ENCODE data around the gene KCTD12.

KCTD12 gene

GRCh38 chr13:76852986-76853385 is 33.2 kb downstream of the KCTD12 start:
- DNase-seq = no peak

DNA sequence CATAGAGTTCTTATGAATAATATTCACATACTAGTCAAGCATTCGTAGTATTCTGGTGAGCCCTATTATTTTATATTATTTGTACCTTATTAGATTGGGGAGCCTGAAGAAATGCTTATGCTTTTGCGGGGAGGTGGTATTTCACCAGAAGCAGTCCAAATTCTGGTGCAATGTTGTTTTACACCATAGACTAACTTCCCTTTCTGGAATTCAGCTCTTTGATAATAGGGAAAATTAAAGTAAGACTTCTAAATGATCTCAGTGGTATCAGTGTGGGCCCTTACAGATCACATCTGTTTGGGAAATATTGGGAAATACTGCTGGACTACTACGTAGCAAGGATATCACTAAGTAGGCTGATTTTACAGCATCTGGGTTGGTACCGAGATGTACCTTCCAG is 34.2 kb downstream of the KCTD12 start:
- no peak for DNase-seq

DNA sequence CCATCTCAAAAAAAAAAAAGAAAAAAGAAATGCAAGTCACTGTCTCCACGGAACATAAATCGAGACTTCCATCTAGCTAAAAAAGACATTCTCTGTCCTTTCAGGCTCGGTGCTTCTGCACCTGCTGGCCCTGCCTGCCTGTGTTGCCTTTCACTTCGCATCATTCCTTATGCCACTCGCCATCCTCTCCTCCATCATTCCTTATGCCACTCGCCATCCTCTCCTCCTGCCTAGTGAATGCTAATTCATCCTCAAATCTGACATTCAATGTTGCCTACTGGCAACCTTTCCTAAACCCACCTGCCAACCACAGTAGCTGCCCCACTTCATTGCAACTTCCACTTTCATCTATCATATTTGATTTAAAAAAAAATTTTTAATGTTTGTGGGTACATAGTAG is 36.7 kb downstream of the KCTD12 start:
- no peak for DNase-seq

- DNase-seq = no peak
Measured at GRCh38 chr13:76848596-76848995, 37.6 kb downstream of the KCTD12 start.

GRCh38 chr13:76846363-76846762 is 39.8 kb downstream of the KCTD12 start:
- DNase-seq = no peak

DNA sequence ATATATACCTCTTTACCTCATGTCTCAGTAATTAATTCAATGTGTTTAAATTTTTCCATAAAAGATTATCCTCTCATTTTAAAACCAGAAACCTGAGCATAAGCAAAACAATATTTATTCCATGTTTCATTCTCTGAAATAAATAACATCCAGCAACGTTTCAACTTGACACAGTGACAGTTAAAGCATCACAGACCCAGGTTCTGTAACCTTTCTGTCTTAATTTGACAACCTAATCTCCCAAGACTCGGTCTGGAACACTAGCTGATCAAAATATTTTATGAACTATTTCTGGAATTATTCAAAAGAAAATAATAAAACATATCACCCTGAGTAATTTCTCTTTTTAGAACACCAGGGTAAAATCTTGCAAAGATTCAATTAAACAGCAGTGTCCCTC is 40.3 kb downstream of the KCTD12 start:
- no peak for DNase-seq

DNA sequence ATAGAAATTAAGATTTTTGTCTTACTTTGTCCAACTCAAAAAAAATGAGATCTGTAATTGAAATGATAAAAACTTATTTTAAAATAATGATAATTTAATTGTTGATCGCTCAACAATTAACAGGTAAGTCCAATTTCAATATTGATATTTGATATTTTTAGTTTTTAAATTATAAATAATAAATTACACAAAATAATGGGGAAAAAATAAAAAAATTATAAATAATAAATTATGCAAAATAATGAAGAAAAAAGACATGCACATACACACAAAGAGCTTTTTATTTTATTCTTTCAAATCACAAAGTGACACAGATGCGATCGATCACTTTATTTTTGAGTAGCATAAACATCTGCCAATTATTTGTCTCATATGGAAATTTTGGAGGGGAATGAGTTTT is 40.8 kb downstream of the KCTD12 start:
- no peak for DNase-seq

GRCh38 chr13:76837801-76838200 is 48.4 kb downstream of the KCTD12 start:
- no peak for DNase-seq

- DNase-seq = no peak
Measured at GRCh38 chr13:76836311-76836710, 49.9 kb downstream of the KCTD12 start.

GRCh38 chr13:76833441-76833954 is 52.7 kb downstream of the KCTD12 start:
- no peak for DNase-seq

DNA sequence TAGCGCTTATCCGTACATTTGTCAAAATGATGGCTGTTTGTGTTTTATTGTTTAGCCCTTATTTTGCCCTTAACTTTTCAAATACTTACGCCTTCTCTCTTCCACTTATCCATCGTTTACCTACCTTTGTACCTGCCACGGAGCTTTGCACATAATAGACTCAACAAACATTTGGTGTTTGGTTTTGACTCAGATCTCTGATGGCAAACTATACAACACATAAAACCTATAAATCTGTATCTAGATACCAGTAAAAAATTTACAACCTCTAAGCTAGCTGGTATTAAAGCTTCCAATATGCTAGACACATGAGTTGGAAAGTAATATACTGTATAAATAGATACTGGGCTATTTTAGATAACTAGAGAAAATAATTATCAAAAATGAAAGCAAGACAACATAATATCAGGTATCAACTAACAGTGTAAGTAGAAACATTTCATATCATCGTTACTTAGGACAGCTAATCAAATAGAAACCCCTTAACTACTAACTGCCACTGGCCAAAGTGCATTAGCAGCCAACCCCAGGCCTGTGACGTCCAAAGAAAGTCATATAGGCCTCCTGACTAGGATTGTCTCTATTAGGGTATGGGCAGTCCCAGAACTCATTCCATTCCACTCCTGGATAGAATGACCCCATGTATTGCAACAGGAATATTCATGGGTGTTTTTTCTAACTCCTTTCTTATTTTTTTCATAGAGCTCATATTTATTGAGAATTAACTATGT is 53.8 kb downstream of the KCTD12 start:
- no peak for DNase-seq

- DNase-seq = no peak
Measured at GRCh38 chr13:76830805-76831204, 55.4 kb downstream of the KCTD12 start.

Data from right forelimb (tissue), 1 donor.